K562 (cell line): ENCODE data around the gene PANK2. TPM values are rescaled to one million over a fixed set of nuclear protein-coding genes. Genes with fewer than 3 reads are reported as not detected.

Experiments
- ATAC-seq: fragments of 200-7000 bp; cut with Tn5 transposase; 3 replicates; pipeline ENCODE4 v1.9.1; 2020; ENCODE audit warnings: moderate library complexity
- BruUV-seq: library from RNA; stranded (reverse); fragments of 400-500 nt; replicated peaks from 2 replicates; lab custom pipeline; 2021; lab: Mats Ljungman, UMichigan
- CTCF ChIA-PET: fragments of 300-600 bp; formaldehyde crosslinking; extraction: SDS; loops from one replicate; lab custom pipeline; 2021; ENCODE audit warnings: low intra/inter-chr PET ratio; lab: Yijun Ruan, JAX
- POLR2A ChIA-PET: fragments of 300-600, 350-650 bp; sonication (Branson Sonifier 250); formaldehyde crosslinking; extraction: SDS; loops from one replicate; lab custom pipeline; 2021; ENCODE audit warnings: antibody characterized with exemption, inconsistent platforms; lab: Yijun Ruan, JAX
- DNase-seq, 4 experiments: peaks; one replicate each; pipeline versions ENCODE4 v3.0.0 to v3.0.0-alpha.2; 2011 to 2018; ENCODE audit warnings: low spot score in 3 of 4, mixed read lengths in 3 of 4; ENCODE audit errors: extremely low read depth in 1 of 4
- FAIRE-seq: peaks from 2 replicates; lab custom pipeline; 2011; peaks lifted over from hg19 to GRCh38; lab: Jason Lieb, UNC
- H2AFZ ChIP-seq: 2 replicates; pipeline ENCODE4 v1.6.0; 2011; ENCODE audit warnings: low read depth, low read length, control low read depth, inconsistent platforms
- H3K27ac ChIP-seq: fragments of 200-600 bp; 3 replicates; pipeline ENCODE4 v1.8.0; 2011; ENCODE audit warnings: low read depth, mild to moderate bottlenecking, control low read depth, inconsistent platforms, low read length, moderate library complexity, mixed read lengths; ENCODE audit errors: extremely low read depth
- H3K27me3 ChIP-seq, 2 experiments: fragments of 300-600 bp in 1 of 2; 2 replicates in 1 of 2; 3 replicates in 1 of 2; pipeline versions ENCODE4 v1.6.0 to v1.8.0; 2011; ENCODE audit warnings: inconsistent platforms in 2 of 2, low read length in 2 of 2, mild to moderate bottlenecking in 1 of 2, mixed read lengths in 1 of 2, moderate library complexity in 1 of 2; ENCODE audit not compliant: control insufficient read depth in 2 of 2, insufficient read depth in 2 of 2
- H3K36me3 ChIP-seq: fragments of 300-600 bp; 3 replicates; pipeline ENCODE4 v1.8.0; 2011; ENCODE audit warnings: mild to moderate bottlenecking, low read length, inconsistent platforms; ENCODE audit not compliant: control insufficient read depth, insufficient read depth
- H3K4me1 ChIP-seq, 2 experiments: fragments of 200-600 bp in 1 of 2; replicated peaks in 1 of 2; 2 replicates in 1 of 2; 3 replicates in 1 of 2; pipeline versions ENCODE4 v1.5.1 to v1.8.0; 2011; ENCODE audit warnings: inconsistent platforms in 2 of 2, low read length in 2 of 2, mild to moderate bottlenecking in 1 of 2, mixed read lengths in 1 of 2, moderate library complexity in 1 of 2; ENCODE audit not compliant: control insufficient read depth in 2 of 2, insufficient read depth in 2 of 2
- H3K4me2 ChIP-seq: 2 replicates; pipeline ENCODE4 v1.6.1; 2011; ENCODE audit warnings: low read length, control low read depth, inconsistent platforms, mixed read lengths; ENCODE audit not compliant: insufficient read depth
- H3K4me3 ChIP-seq: fragments of 200-600 bp; sonication (generic), shearing (Covaris generic); 2 replicates; pipeline ENCODE4 v1.5.1; 2016; ENCODE audit warnings: control low read depth, inconsistent platforms
- H3K79me2 ChIP-seq: fragments of 200-600 bp; 3 replicates; pipeline ENCODE4 v1.8.0; 2011; ENCODE audit warnings: low read length, inconsistent platforms; ENCODE audit not compliant: control insufficient read depth, insufficient read depth
- H3K9ac ChIP-seq, 2 experiments: 2 replicates each; pipeline versions ENCODE4 v1.6.0 to v1.6.1; 2011; ENCODE audit warnings: low read depth in 2 of 2, low read length in 2 of 2, control low read depth in 1 of 2, inconsistent platforms in 1 of 2, mild to moderate bottlenecking in 1 of 2, mixed read lengths in 1 of 2; ENCODE audit not compliant: insufficient read depth in 1 of 2
- H3K9me1 ChIP-seq: one replicate; pipeline ENCODE4 v1.6.0; 2011; ENCODE audit warnings: inconsistent platforms, mild to moderate bottlenecking, low read length, moderate library complexity; ENCODE audit not compliant: control insufficient read depth, insufficient read depth
- H3K9me3 ChIP-seq: replicated peaks from 2 replicates; pipeline ENCODE4 v1.5.1; 2011; ENCODE audit warnings: low read depth, low read length, inconsistent platforms; ENCODE audit not compliant: control insufficient read depth, insufficient read depth
- H4K20me1 ChIP-seq: replicated peaks from 2 replicates; pipeline ENCODE4 v1.6.1; 2011; ENCODE audit warnings: low read length, inconsistent platforms, mixed read lengths; ENCODE audit not compliant: control insufficient read depth, insufficient read depth
- CHCHD3 ChIP-seq: fragments of 250-450 bp; sonication (Bioruptor Pico); IDR thresholded peaks from 2 replicates; pipeline ENCODE4 v2.1.2; 2022; ENCODE audit warnings: mild to moderate bottlenecking
- HDAC1 ChIP-seq, 2 experiments: fragments of 450-650 bp; IDR thresholded peaks; 2 replicates each; pipeline ENCODE4 v1.6.1; 2016 to 2017; ENCODE audit warnings: inconsistent platforms in 1 of 2, mild to moderate bottlenecking in 1 of 2, moderate library complexity in 1 of 2
- HNRNPLL ChIP-seq: fragments of 200-400 bp; formaldehyde crosslinking; IDR thresholded peaks from 2 replicates; pipeline ENCODE4 v1.6.1; 2017; ENCODE audit warnings: low read length, low read depth, mild to moderate bottlenecking; ENCODE audit not compliant: poor library complexity, severe bottlenecking
- L3MBTL2 ChIP-seq: fragments of 450-650 bp; IDR thresholded peaks from 2 replicates; pipeline ENCODE4 v1.6.1; 2016; ENCODE audit warnings: mild to moderate bottlenecking, moderate library complexity
- RAD21 ChIP-seq, 2 experiments: fragments of 250-450 bp in 1 of 2; fragments of 450-650 bp in 1 of 2; sonication (Bioruptor Pico) in 1 of 2; formaldehyde crosslinking in 1 of 2; IDR thresholded peaks in 1 of 2; conservative IDR thresholded peaks in 1 of 2; 2 replicates each; pipeline versions ENCODE4 v1.4.0 to v1.8.0; 2020 to 2022; ENCODE audit warnings: mild to moderate bottlenecking in 2 of 2, moderate library complexity in 1 of 2
- SAFB ChIP-seq: fragments of 200-400 bp; formaldehyde crosslinking; IDR thresholded peaks from 2 replicates; pipeline ENCODE4 v1.6.1; 2017; ENCODE audit warnings: low read depth, low read length, borderline replicate concordance
- SIN3A ChIP-seq, 2 experiments: fragments of 150-350 bp in 1 of 2; IDR thresholded peaks; 2 replicates each; pipeline ENCODE4 v1.6.1; 2011 to 2016; ENCODE audit warnings: borderline replicate concordance in 2 of 2, low read depth in 2 of 2, low read length in 2 of 2, mild to moderate bottlenecking in 2 of 2, moderate library complexity in 2 of 2; ENCODE audit not compliant: control insufficient read depth in 1 of 2
- WGBS: fragments of 100-300 bp; shearing (Covaris generic); methylation state at CpG from one replicate; pipeline ENCODE4 v1.1.6; 2016; ENCODE audit warnings: low coverage, mixed read lengths; ENCODE audit not compliant: insufficient coverage; ENCODE audit errors: missing lambda C conversion rate; 5-methylcytosine and 5-hydroxymethylcytosine counted together
- in situ Hi-C: fragments of 300-500 bp; cut with MboI; formaldehyde crosslinking; loops from 4 replicates; pipeline ENCODE4 v1.15.0; 2018; ENCODE audit warnings: inconsistent platforms, mixed read lengths
- intact Hi-C: fragments of 100-400 bp; cut with micrococcal nuclease; formaldehyde crosslinking; loops from 2 replicates; pipeline ENCODE4 v1.14.2; 2022
- polyA plus RNA-seq, 8 experiments: library from polyadenylated mRNA; depleted of rRNA in 4 of 8; stranded (reverse) in 5 of 8; unstranded in 3 of 8; fragments of >200 nt; fragmentation: Nextera tagmentation in 2 of 8; fragmentation: Illumina TruSeq in 1 of 8; extraction: Ambion mirVana in 2 of 8; extraction: Trizol in 1 of 8; gene quantifications; 2 replicates each; pipeline versions ENCODE4 v1.2.1 to v1.2.3, GENCODE V29; 2011 to 2014; ENCODE audit warnings: inconsistent platforms in 1 of 8, missing spikeins in 1 of 8
- total RNA-seq, 7 experiments: library from RNA; depleted of rRNA in 6 of 7; stranded (reverse); fragments of >200 nt in 6 of 7; fragmentation: Illumina TruSeq in 2 of 7; extraction: Trizol in 2 of 7; gene quantifications; 2 replicates each; pipeline versions ENCODE4 v1.2.1 to v1.2.3, GENCODE V29; 2011 to 2021; ENCODE audit warnings: low replicate concordance in 1 of 7
- TF ChIP-seq, protein P1 (sequence below): fragments of 450-650 bp; formaldehyde crosslinking; IDR thresholded peaks from 2 replicates; pipeline ENCODE4 v1.4.0; 2020; ENCODE audit warnings: mild to moderate bottlenecking, moderate library complexity
- TF ChIP-seq, protein P2 (sequence below): fragments of 450-650 bp; IDR thresholded peaks from 2 replicates; pipeline ENCODE4 v1.7.0; 2016; ENCODE audit warnings: borderline replicate concordance
- TF ChIP-seq, protein P3 (sequence below): fragments of 250-450 bp; sonication (Bioruptor Pico); IDR thresholded peaks from 2 replicates; pipeline ENCODE4 v1.4.0; 2020; ENCODE audit warnings: mild to moderate bottlenecking, moderate library complexity, borderline replicate concordance
- TF ChIP-seq, protein P4 (sequence below), 2 experiments: fragments of 250-450 bp in 1 of 2; fragments of 450-650 bp in 1 of 2; sonication (Bioruptor Pico) in 1 of 2; IDR thresholded peaks; 2 replicates each; pipeline versions ENCODE4 v1.6.1 to v1.8.0; 2016 to 2021; ENCODE audit warnings: mild to moderate bottlenecking in 2 of 2, moderate library complexity in 2 of 2, missing compliant biosample characterization in 1 of 2, missing genetic modification characterization in 1 of 2

Gene PANK2
- total and polyA plus RNA-seq, 9 of the 15 experiments (the other 6 are each of a cell fraction or from before 2014, with no cell fraction given) = 14.9 to 43.5 (median 31.4) TPM

DNA sequence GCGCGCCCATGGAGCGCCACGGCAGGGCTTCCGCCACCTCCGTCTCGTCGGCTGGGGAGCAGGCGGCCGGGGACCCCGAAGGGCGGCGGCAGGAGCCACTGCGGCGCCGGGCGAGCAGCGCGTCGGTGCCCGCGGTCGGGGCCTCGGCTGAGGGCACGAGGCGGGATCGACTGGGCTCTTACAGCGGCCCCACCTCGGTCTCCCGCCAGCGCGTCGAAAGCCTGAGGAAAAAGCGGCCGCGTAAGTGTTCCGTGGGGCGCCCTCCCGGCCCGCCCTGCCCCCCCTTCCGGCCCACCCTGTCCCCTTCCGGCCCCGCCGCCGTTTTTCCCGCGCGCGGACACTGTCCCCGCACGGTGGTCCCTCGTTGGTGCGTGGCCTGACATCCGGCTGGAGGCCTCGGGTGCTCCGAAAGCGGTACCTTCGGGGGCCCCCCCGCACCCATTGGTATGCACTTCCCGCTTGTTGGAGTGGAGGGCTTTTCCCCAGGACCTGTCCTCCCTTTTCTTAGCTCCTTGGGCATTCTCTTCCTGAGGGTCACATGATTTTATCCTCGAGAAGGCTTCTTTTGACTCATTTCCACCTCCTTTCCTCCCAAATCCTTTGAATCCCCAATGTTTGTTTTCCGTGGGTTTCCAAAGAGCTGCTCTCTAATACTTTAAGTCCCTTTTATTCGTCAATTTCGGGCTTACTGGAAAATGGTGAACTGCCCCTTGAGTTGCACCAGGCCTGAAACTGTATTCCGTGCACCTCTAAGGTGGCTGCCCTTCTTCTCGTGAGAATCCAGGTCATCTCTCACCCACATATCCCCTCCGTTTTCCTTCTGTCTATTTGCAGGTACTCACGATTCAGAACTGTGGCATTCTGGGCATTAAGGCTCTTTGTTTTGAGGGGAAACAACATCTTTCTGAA, 556 bp downstream of the PANK2 start:
- in situ Hi-C loops = no loop called here
- 0% methylated on average over 31 of the region's 68 CpGs for WGBS
- TF ChIP-seq L3MBTL2 = peak; percentile 61
- TF ChIP-seq, protein P1, sequence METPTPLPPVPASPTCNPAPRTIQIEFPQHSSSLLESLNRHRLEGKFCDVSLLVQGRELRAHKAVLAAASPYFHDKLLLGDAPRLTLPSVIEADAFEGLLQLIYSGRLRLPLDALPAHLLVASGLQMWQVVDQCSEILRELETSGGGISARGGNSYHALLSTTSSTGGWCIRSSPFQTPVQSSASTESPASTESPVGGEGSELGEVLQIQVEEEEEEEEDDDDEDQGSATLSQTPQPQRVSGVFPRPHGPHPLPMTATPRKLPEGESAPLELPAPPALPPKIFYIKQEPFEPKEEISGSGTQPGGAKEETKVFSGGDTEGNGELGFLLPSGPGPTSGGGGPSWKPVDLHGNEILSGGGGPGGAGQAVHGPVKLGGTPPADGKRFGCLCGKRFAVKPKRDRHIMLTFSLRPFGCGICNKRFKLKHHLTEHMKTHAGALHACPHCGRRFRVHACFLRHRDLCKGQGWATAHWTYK (CRISPR knock-in tag) = peak; percentile 47; the same call in 1 of the 2 replicates
- TF ChIP-seq, protein P2, sequence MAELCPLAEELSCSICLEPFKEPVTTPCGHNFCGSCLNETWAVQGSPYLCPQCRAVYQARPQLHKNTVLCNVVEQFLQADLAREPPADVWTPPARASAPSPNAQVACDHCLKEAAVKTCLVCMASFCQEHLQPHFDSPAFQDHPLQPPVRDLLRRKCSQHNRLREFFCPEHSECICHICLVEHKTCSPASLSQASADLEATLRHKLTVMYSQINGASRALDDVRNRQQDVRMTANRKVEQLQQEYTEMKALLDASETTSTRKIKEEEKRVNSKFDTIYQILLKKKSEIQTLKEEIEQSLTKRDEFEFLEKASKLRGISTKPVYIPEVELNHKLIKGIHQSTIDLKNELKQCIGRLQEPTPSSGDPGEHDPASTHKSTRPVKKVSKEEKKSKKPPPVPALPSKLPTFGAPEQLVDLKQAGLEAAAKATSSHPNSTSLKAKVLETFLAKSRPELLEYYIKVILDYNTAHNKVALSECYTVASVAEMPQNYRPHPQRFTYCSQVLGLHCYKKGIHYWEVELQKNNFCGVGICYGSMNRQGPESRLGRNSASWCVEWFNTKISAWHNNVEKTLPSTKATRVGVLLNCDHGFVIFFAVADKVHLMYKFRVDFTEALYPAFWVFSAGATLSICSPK = no peak
- TF ChIP-seq HDAC1 (IDR thresholded peaks at IDR 0.05) = no peak
- TF ChIP-seq SAFB = peak; percentile 66
- TF ChIP-seq, protein P3, sequence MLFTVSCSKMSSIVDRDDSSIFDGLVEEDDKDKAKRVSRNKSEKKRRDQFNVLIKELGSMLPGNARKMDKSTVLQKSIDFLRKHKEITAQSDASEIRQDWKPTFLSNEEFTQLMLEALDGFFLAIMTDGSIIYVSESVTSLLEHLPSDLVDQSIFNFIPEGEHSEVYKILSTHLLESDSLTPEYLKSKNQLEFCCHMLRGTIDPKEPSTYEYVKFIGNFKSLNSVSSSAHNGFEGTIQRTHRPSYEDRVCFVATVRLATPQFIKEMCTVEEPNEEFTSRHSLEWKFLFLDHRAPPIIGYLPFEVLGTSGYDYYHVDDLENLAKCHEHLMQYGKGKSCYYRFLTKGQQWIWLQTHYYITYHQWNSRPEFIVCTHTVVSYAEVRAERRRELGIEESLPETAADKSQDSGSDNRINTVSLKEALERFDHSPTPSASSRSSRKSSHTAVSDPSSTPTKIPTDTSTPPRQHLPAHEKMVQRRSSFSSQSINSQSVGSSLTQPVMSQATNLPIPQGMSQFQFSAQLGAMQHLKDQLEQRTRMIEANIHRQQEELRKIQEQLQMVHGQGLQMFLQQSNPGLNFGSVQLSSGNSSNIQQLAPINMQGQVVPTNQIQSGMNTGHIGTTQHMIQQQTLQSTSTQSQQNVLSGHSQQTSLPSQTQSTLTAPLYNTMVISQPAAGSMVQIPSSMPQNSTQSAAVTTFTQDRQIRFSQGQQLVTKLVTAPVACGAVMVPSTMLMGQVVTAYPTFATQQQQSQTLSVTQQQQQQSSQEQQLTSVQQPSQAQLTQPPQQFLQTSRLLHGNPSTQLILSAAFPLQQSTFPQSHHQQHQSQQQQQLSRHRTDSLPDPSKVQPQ (CRISPR knock-in tag) = no peak
- TF ChIP-seq CHCHD3 = no peak
- 0 out of 4 replicates have a peak, but pooled peaks of 1 of the 2 experiments have one; percentile 8 for TF ChIP-seq SIN3A (IDR thresholded peaks at IDR 0.05; ENCODE audit: borderline replicate concordance in 2 of 2, control insufficient read depth in 1 of 2, low read depth in 2 of 2, low read length in 2 of 2)
- TF ChIP-seq, protein P4, sequence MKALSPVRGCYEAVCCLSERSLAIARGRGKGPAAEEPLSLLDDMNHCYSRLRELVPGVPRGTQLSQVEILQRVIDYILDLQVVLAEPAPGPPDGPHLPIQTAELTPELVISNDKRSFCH (CRISPR knock-in tag; IDR thresholded peaks at IDR 0.05) = no peak
- TF ChIP-seq, protein P4 (tag; IDR thresholded peaks at IDR 0.05) = peak; percentile 68; the same call in 1 of the 2 replicates
- no peak for TF ChIP-seq HNRNPLL
- TF ChIP-seq RAD21 (CRISPR knock-in tag; conservative IDR thresholded peaks at IDR 0.05 in 1 of 2, IDR thresholded peaks at IDR 0.05 in 1 of 2) = no peak

More for the DNA sequence above, 556 bp downstream of the PANK2 start:
- Histone ChIP-seq H3K36me3 (peaks cover 34% of the 10 kb centered on the region), H3K27ac (peak overlapping the region; percentile 94), H3K4me2 (peak overlapping the region; percentile 98), H3K79me2 (peaks cover 73% of the 10 kb centered on the region), H3K9me1 (no peaks in the 10 kb centered on the region), H3K27me3 (no peaks in the 10 kb centered on the region), H2AFZ (peak overlapping the region; percentile 62; the same call in 1 of the 2 replicates), H3K4me3 (peak overlapping the region; percentile 95), H4K20me1 (peaks cover 28% of the 10 kb centered on the region), H3K4me1 (peaks cover 9 to 11% of the 10 kb centered on the region in 2 experiments; a peak in 4 of 5 replicates), H3K9ac (peak overlapping the region; percentile 96), H3K9me3 (no peaks in the 10 kb centered on the region)
- ChIA-PET POLR2A (interaction anchor here (0.7 to 1.3 kb wide), 5 partner anchors 8 to 150 kb away, joined by 3 to 4 read pairs (median 4); no protein-coding TSS in a partner anchor), CTCF (interaction anchor here (0.5 to 0.7 kb wide), 2 partner anchors 15 to 17 kb away, joined by 3 read pairs; no protein-coding TSS in a partner anchor)
- peak; percentile 63 for ATAC-seq
- DNase-seq = peak; percentile 65 to 74 (median 70)
- no TSS peak for BruUV-seq
- intact Hi-C loops = loop anchor here (2.0 to 5.0 kb wide), 3 partner anchors 123 to 203 kb away; no protein-coding TSS in a partner anchor
- peak; percentile 19 for FAIRE-seq
